A673 (cell line): ENCODE data around the gene DIPK1C.

ENCODE experiments used
- EZH2 ChIP-seq: fragments of 200-600 bp; sonication (generic); IDR thresholded peaks from 2 replicates; pipeline ENCODE4 v1.6.1; 2017; ENCODE audit warnings: borderline replicate concordance, low read depth, mild to moderate bottlenecking, mixed read lengths, antibody characterized with exemption, low read length; ENCODE audit not compliant: poor library complexity, severe bottlenecking
- TF ChIP-seq, protein P1 (sequence below): fragments of 300-800, 200-600 bp; sonication (generic); conservative IDR thresholded peaks from 2 replicates; pipeline ENCODE4 v1.5.1; 2017; ENCODE audit warnings: low read depth, mild to moderate bottlenecking, antibody characterized with exemption, low read length, moderate library complexity, mixed read lengths

DNA sequence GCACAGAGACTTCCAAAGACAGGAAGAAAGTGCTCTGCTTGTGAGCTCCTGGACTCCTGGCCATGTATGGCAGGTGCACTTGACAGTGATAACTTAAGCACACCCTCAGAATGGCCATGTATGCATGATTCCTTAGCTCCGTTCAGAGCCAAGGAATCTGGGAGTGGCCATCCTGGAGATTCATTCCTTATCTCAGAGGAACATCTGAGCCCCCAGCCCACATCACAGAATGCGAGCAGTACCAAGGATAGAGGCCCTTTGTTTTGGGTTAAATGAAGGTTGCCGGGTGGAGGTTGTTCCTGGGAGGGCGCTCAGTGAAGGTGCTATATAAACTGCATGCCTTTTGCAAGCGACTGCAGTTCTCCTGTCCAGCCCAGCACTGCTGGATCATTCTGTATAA, 26.9 kb downstream of the DIPK1C start:
- TF ChIP-seq, protein P1, sequence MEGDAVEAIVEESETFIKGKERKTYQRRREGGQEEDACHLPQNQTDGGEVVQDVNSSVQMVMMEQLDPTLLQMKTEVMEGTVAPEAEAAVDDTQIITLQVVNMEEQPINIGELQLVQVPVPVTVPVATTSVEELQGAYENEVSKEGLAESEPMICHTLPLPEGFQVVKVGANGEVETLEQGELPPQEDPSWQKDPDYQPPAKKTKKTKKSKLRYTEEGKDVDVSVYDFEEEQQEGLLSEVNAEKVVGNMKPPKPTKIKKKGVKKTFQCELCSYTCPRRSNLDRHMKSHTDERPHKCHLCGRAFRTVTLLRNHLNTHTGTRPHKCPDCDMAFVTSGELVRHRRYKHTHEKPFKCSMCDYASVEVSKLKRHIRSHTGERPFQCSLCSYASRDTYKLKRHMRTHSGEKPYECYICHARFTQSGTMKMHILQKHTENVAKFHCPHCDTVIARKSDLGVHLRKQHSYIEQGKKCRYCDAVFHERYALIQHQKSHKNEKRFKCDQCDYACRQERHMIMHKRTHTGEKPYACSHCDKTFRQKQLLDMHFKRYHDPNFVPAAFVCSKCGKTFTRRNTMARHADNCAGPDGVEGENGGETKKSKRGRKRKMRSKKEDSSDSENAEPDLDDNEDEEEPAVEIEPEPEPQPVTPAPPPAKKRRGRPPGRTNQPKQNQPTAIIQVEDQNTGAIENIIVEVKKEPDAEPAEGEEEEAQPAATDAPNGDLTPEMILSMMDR: no peak
- TF ChIP-seq EZH2: no peak
